ENCODE measurements around the gene RBMS3. TPM values are rescaled to one million over a fixed set of nuclear protein-coding genes. Genes with fewer than 3 reads are reported as not detected.

Gene RBMS3
- total RNA-seq, 1 experiment from 2014 or later = 1.3 TPM

- TF ChIP-seq, protein P1, sequence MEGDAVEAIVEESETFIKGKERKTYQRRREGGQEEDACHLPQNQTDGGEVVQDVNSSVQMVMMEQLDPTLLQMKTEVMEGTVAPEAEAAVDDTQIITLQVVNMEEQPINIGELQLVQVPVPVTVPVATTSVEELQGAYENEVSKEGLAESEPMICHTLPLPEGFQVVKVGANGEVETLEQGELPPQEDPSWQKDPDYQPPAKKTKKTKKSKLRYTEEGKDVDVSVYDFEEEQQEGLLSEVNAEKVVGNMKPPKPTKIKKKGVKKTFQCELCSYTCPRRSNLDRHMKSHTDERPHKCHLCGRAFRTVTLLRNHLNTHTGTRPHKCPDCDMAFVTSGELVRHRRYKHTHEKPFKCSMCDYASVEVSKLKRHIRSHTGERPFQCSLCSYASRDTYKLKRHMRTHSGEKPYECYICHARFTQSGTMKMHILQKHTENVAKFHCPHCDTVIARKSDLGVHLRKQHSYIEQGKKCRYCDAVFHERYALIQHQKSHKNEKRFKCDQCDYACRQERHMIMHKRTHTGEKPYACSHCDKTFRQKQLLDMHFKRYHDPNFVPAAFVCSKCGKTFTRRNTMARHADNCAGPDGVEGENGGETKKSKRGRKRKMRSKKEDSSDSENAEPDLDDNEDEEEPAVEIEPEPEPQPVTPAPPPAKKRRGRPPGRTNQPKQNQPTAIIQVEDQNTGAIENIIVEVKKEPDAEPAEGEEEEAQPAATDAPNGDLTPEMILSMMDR (IDR thresholded peaks at IDR 0.05; ENCODE audit: unreplicated experiment) = no peak
- CTCF ChIA-PET = interaction anchor here (0.7 to 1.1 kb wide), 2 partner anchors 848 to 1097 kb away, joined by 3 to 4 read pairs; no protein-coding TSS in a partner anchor
- Mint-ChIP-seq H3K9me3 (ENCODE audit: low read depth, unreplicated experiment) (no peaks in the 10 kb centered on the region), H3K27ac (ENCODE audit: unreplicated experiment) (no peak overlapping the region), H3K36me3 (ENCODE audit: insufficient read depth, unreplicated experiment) (no peaks in the 10 kb centered on the region), H3K4me1 (ENCODE audit: low read depth, unreplicated experiment) (peaks cover 17% of the 10 kb centered on the region), H3K4me3 (ENCODE audit: low read depth, unreplicated experiment) (no peak overlapping the region), H3K27me3 (ENCODE audit: unreplicated experiment) (no peaks in the 10 kb centered on the region)
- intact Hi-C loops (cut with micrococcal nuclease; ENCODE audit: unreplicated experiment) = loop anchor here (2.0 to 10.0 kb wide), 8 partner anchors 230 to 1287 kb away; partner anchors contain the start of gene RBMS3
- DNase-seq = peak; percentile 23
- no TSS peak for BruUV-seq (replicated peaks)
Observed at GRCh38 chr3:29764603-29765254, 483.9 kb downstream of the RBMS3 start.

DNA sequence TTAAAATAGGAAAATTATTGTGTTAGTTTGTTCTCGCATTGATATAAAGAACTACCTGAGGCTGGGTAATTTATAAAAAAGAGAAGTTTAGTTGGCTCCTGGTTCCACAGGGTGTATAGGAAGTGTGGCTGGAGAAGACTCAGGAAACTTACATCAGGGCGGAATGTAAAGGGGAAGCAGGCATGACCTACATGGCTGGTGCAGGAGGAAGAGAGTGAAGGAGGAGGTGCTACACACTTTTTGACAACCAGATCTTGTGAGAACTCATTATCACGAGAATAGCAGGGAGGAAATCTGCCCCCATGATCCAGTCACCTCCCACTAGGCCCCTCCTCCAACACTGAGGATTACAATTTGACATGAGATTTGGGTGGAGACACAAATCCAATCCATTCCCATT lies 490.7 kb downstream of the RBMS3 start:
- no TSS peak for BruUV-seq (replicated peaks)
- CTCF ChIA-PET = no interaction called here
- no peaks in the 10 kb centered on the region for H3K36me3 Mint-ChIP-seq (ENCODE audit: insufficient read depth, unreplicated experiment)
- H3K27me3 Mint-ChIP-seq (ENCODE audit: unreplicated experiment) = no peaks in the 10 kb centered on the region
- no peak overlapping the region for H3K27ac Mint-ChIP-seq (ENCODE audit: unreplicated experiment)
- TF ChIP-seq, protein P1 (IDR thresholded peaks at IDR 0.05; ENCODE audit: unreplicated experiment) = no peak
- H3K9me3 Mint-ChIP-seq (ENCODE audit: low read depth, unreplicated experiment) = no peaks in the 10 kb centered on the region
- DNase-seq = no peak
- no peaks in the 10 kb centered on the region for H3K4me1 Mint-ChIP-seq (ENCODE audit: low read depth, unreplicated experiment)
- no peak overlapping the region for H3K4me3 Mint-ChIP-seq (ENCODE audit: low read depth, unreplicated experiment)
- intact Hi-C loops (cut with micrococcal nuclease; ENCODE audit: unreplicated experiment) = no loop called here

GRCh38 chr3:29772436-29772835 lies 491.6 kb downstream of the RBMS3 start:
- Mint-ChIP-seq H3K9me3 (ENCODE audit: low read depth, unreplicated experiment) (no peaks in the 10 kb centered on the region), H3K27me3 (ENCODE audit: unreplicated experiment) (no peaks in the 10 kb centered on the region), H3K4me3 (ENCODE audit: low read depth, unreplicated experiment) (no peak overlapping the region), H3K4me1 (ENCODE audit: low read depth, unreplicated experiment) (no peaks in the 10 kb centered on the region), H3K36me3 (ENCODE audit: insufficient read depth, unreplicated experiment) (no peaks in the 10 kb centered on the region), H3K27ac (ENCODE audit: unreplicated experiment) (no peak overlapping the region)
- CTCF ChIA-PET = no interaction called here
- no peak for DNase-seq
- TF ChIP-seq, protein P1 (IDR thresholded peaks at IDR 0.05; ENCODE audit: unreplicated experiment) = no peak
- intact Hi-C loops (cut with micrococcal nuclease; ENCODE audit: unreplicated experiment) = no loop called here
- no TSS peak for BruUV-seq (replicated peaks)

- Mint-ChIP-seq H3K36me3 (ENCODE audit: insufficient read depth, unreplicated experiment) (no peaks in the 10 kb centered on the region), H3K27me3 (ENCODE audit: unreplicated experiment) (no peaks in the 10 kb centered on the region), H3K9me3 (ENCODE audit: low read depth, unreplicated experiment) (no peaks in the 10 kb centered on the region), H3K27ac (ENCODE audit: unreplicated experiment) (no peak overlapping the region), H3K4me3 (ENCODE audit: low read depth, unreplicated experiment) (no peak overlapping the region), H3K4me1 (ENCODE audit: low read depth, unreplicated experiment) (no peaks in the 10 kb centered on the region)
- BruUV-seq (replicated peaks) = no TSS peak
- DNase-seq = no peak
- intact Hi-C loops (cut with micrococcal nuclease; ENCODE audit: unreplicated experiment) = no loop called here
- CTCF ChIA-PET = no interaction called here
- TF ChIP-seq, protein P1 (IDR thresholded peaks at IDR 0.05; ENCODE audit: unreplicated experiment) = no peak
Observed at GRCh38 chr3:29773481-29773880, 492.6 kb downstream of the RBMS3 start.
